SJSA1 (cell line): ENCODE data around the gene GPR160. TPM values are rescaled to one million over a fixed set of nuclear protein-coding genes. Genes with fewer than 3 reads are reported as not detected.

Experiments
- DNase-seq, 2 experiments: peaks; one replicate each; pipeline ENCODE4 v3.0.0-alpha.2; 2015 to 2020; ENCODE audit warnings: low spot score in 2 of 2, low read depth in 1 of 2
- H3K27ac ChIP-seq: fragments of 250-450 bp; sonication (Bioruptor Pico); 2 replicates; pipeline ENCODE4 v1.5.1; 2020; ENCODE audit warnings: mild to moderate bottlenecking, moderate library complexity
- H3K27me3 ChIP-seq: fragments of 250-450 bp; sonication (Bioruptor Pico); replicated peaks from 2 replicates; pipeline ENCODE4 v1.5.1; 2020; ENCODE audit warnings: mild to moderate bottlenecking, moderate library complexity
- H3K36me3 ChIP-seq: fragments of 250-450 bp; sonication (Bioruptor Pico); 2 replicates; pipeline ENCODE4 v1.5.1; 2020; ENCODE audit warnings: mild to moderate bottlenecking
- H3K4me1 ChIP-seq: fragments of 250-450 bp; sonication (Bioruptor Pico); replicated peaks from 2 replicates; pipeline ENCODE4 v1.6.1; 2021; ENCODE audit warnings: mild to moderate bottlenecking
- H3K4me3 ChIP-seq: fragments of 250-450 bp; sonication (Bioruptor Pico); 2 replicates; pipeline ENCODE4 v1.5.1; 2020; ENCODE audit warnings: mild to moderate bottlenecking
- H3K9me3 ChIP-seq: fragments of 250-450 bp; sonication (Bioruptor Pico); replicated peaks from 2 replicates; pipeline ENCODE4 v1.5.1; 2020; ENCODE audit warnings: mild to moderate bottlenecking
- total RNA-seq: library from RNA; depleted of rRNA; stranded (reverse); fragments of >200 nt; shearing (Covaris generic); gene quantifications from 2 replicates; pipeline ENCODE4 v1.2.3, GENCODE V29; 2014

The GPR160 gene
- total RNA-seq, 1 experiment from 2014 or later: 0.89 TPM

DNA sequence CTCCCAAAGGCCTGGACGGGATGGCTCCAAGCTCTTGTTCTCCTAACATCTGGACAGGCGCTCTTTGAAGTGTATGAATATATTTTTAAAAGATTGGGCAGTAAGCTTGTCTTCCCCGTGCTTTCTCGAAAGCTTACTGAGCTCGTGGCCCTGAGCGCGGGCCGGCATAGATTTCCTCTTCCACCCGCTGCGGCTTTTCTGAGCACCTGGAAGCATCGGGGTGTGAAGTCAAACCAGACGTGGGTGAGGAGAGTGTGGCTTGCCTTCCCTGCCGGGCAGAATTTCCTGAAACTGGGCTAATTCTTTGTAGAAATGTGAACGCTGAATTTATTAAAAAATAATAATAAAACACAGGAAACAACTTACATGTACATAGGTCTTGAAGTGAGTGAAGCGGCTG lies 25.9 kb downstream of the GPR160 start:
- no peaks in the 10 kb centered on the region for H3K9me3 ChIP-seq
- no peaks in the 10 kb centered on the region for H3K36me3 ChIP-seq
- H3K27me3 ChIP-seq: no peaks in the 10 kb centered on the region
- H3K4me3 ChIP-seq: no peak overlapping the region
- no peak overlapping the region for H3K27ac ChIP-seq
- H3K4me1 ChIP-seq: no peaks in the 10 kb centered on the region
- no peak for DNase-seq

DNA sequence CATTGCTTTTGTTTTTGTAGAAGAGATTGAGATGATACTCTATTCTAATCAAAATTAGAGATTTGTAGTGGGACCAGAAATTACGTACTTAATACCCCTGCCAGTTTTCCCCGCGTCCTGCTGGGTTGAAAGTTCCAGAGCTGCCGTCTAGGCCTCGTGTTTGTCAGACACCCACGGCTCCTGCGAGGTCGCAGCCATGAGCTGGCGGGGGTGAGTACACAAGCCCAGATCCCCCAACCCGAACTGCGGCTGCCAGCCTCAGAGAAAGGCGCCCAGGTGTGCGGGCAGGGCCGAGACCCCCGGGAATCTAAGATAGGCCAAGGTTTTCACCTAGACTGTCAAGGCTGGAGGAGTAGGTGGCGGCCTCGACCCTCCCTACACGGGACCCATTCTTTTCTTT lies 26.3 kb downstream of the GPR160 start:
- Histone ChIP-seq H3K27me3 (no peaks in the 10 kb centered on the region), H3K4me3 (no peak overlapping the region), H3K4me1 (no peaks in the 10 kb centered on the region), H3K27ac (no peak overlapping the region), H3K36me3 (no peaks in the 10 kb centered on the region), H3K9me3 (no peaks in the 10 kb centered on the region)
- no peak for DNase-seq

DNA sequence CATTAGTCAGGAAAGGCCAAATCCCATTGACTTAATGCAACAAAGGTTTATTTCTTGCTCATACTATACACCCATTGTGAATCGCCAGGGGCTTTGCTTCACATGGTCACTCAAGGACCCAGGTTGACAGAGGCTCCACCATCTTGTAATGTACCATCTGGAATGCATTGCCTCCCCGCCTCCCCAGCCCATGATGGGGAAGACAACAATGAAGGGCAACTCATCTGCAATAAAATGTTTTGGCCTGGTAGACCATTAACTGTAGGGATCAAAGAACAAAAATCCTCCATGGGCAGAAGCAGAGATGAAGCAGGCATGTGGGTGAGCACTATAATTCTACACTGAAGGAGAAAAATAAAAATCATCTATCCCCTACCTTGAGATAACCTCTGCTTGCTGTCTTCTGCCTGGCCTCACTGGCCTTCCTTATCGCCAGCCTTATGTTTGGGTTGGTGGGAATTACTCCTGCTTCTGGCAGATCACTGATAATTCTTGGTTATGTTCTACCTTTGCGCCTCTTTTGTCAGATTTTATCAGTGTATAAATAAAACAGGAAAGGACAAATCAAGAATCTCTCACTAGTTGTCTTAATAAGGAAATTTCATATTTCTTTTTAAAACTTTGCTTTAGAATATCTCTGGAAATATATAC lies 37.8 kb downstream of the GPR160 start:
- DNase-seq: no peak
- H3K27ac ChIP-seq: no peak overlapping the region
- no peaks in the 10 kb centered on the region for H3K27me3 ChIP-seq
- H3K9me3 ChIP-seq: no peaks in the 10 kb centered on the region
- no peaks in the 10 kb centered on the region for H3K4me1 ChIP-seq
- H3K36me3 ChIP-seq: no peaks in the 10 kb centered on the region
- H3K4me3 ChIP-seq: no peak overlapping the region

DNA sequence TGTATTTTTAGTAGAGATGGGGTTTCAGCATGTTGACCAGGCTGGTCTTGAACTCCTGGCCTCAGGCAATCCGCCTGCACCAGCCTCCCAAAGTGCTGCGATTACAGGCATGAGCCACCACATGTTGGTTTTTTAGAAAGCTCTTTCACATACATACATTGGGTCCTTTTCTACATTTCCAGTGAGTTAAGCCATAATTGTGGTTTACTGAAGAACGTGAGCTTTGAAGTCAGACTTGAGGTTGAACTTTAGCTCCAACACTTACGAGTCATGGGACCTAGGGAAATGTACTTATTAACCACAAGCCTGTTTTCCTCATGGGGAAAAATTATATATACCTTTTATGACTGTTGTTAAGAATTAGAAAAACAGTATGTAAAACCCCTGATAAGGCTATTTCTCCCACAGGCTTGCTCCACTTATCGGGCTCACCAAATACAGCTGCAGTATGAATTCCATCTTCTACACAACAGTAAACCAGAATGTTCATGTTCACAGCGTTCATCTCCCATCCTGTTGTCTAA lies 39.0 kb downstream of the GPR160 start:
- Histone ChIP-seq H3K27me3 (no peaks in the 10 kb centered on the region), H3K36me3 (no peaks in the 10 kb centered on the region), H3K27ac (no peak overlapping the region), H3K9me3 (no peaks in the 10 kb centered on the region), H3K4me3 (no peak overlapping the region), H3K4me1 (no peaks in the 10 kb centered on the region)
- DNase-seq: no peak

DNA sequence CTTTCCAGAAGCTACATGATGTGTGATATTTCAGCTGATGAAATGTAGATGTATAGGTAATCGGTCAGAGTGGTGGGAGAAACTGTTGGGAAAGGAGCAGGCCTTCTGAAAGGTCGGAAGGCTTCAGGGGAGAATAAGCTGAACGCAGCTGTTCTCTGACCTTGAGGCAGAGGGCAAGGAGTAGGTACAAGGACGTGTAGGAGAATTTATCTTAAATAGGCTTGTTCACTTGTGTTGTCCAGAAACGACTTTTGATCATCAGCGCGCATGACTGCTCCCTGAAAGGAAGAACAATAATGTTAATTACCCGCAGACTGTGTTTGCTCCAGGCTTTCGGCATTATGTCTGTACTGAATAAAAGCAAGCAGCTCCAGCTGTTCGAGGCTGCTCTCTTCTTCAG lies 39.6 kb downstream of the GPR160 start:
- H3K9me3 ChIP-seq: no peaks in the 10 kb centered on the region
- H3K36me3 ChIP-seq: no peaks in the 10 kb centered on the region
- no peaks in the 10 kb centered on the region for H3K27me3 ChIP-seq
- no peak overlapping the region for H3K27ac ChIP-seq
- H3K4me1 ChIP-seq: no peaks in the 10 kb centered on the region
- no peak for DNase-seq
- H3K4me3 ChIP-seq: no peak overlapping the region

DNA sequence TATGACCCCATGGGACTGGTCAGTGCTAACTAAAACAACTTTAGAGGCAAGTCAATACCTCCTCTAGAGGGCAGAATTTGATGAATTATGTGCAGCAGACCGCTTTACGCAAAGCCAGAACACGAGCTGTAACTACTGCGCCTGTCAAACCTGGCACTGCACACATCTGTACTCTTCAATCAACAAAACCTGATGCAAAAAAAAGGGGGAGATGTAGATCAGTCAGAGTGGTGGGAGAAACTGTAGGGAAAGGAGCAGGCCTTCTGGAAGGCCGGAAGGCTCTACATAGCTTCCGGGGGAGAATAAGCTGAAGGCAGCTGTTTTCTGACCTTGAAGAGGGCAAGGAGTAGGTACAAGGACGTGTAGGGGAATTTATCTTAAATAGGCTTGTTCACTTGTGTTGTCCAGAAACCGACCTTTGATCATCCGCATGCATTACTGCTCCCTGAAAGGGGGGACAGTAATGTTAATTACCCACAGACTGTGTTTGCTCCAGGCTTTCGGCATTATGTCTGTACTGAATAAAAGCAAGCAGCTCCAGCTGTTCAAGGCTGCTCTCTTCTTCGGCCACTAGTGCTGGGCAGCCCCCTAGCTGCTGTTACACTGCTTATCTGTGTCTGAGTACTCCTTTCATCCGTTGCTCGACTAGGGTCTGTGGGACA lies 41.0 kb downstream of the GPR160 start:
- no peak for DNase-seq
- H3K4me1 ChIP-seq: no peaks in the 10 kb centered on the region
- no peaks in the 10 kb centered on the region for H3K9me3 ChIP-seq
- H3K27ac ChIP-seq: no peak overlapping the region
- no peaks in the 10 kb centered on the region for H3K27me3 ChIP-seq
- H3K4me3 ChIP-seq: no peak overlapping the region
- H3K36me3 ChIP-seq: no peaks in the 10 kb centered on the region

DNA sequence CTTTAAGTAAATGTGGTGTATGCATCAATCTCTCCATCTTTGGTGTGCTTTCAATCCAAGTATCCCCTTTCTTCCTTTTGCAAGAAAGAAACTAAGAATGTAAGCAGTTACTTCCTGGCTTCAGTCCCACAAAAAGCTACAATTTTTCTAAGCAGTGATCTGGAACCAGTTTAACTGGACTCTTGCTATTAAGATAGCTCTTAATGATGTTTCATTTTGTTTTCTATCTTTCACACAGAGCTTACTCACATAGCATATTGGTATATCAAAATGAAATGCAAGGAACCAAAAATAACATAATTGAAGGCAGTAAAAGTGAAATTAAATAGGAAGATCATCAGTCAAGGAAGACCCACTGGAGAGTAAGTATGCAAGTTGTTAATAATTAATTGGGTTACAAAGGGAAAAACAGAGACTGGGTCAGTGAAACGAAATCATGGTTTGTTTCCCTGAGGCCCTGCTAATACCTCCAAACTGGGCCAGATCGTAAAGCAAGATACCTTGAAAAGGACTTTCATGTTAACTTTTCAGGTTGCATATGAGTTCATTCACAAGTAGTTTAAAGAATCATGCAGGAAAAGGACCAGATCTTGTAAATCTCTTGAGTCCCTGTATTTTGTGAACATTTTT lies 41.9 kb downstream of the GPR160 start:
- no peak overlapping the region for H3K27ac ChIP-seq
- no peaks in the 10 kb centered on the region for H3K9me3 ChIP-seq
- no peaks in the 10 kb centered on the region for H3K27me3 ChIP-seq
- H3K4me1 ChIP-seq: no peaks in the 10 kb centered on the region
- H3K36me3 ChIP-seq: no peaks in the 10 kb centered on the region
- no peak overlapping the region for H3K4me3 ChIP-seq
- no peak for DNase-seq

DNA sequence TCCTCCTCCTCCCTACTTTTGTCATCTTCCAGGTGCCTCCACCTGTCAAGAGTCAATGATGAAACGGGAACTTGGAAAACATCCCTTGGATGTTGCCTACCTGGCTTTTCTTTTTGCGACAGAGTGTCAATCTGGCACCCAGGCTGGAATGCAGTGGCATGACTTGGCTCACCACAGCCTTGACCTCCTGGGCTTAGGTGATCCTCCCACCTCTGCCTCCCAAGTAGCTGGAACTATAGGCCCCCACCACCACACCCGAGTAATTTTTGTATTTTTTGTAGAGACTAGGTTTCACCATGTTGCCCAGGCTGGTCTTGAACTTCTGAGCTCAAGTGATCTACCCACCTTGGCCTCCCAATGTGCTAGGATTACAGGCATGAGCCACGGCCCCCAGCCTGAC lies 42.8 kb downstream of the GPR160 start:
- no peak overlapping the region for H3K27ac ChIP-seq
- no peak overlapping the region for H3K4me3 ChIP-seq
- H3K27me3 ChIP-seq: no peaks in the 10 kb centered on the region
- H3K36me3 ChIP-seq: peaks cover 1% of the 10 kb centered on the region
- no peak for DNase-seq
- H3K4me1 ChIP-seq: no peaks in the 10 kb centered on the region
- H3K9me3 ChIP-seq: no peaks in the 10 kb centered on the region

DNA sequence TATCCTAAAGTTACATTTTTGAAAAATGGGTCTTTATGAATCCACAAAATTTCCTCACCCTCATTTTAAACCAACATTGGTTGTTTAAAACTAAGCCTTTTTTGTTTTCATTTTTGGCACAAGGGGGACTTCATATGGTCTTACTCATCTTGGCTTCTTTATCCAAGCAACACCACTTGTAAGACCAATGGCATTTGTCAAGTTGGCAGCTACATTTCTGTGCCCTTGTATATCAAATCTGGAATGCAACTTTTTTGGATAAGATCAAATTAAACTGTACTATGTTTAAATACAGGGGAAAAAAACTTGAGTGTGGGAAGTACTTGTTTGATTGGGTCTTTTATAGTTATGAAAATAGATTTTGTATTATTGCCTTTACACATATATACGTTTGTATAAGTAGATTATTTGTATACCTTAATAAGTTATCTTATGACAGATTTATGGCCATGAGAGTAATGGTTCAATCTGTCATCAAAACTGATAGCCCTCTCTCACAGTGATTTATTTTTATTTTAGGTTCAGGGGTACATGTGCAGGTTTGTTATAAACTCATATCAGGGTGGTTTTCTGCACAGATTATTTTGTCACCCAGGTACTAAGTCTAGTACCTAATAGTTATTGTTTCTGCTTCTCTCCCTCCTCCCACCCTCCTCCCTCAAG lies 43.4 kb downstream of the GPR160 start:
- Histone ChIP-seq H3K36me3 (peaks cover 7% of the 10 kb centered on the region), H3K4me1 (no peaks in the 10 kb centered on the region), H3K27me3 (no peaks in the 10 kb centered on the region), H3K4me3 (no peak overlapping the region), H3K9me3 (no peaks in the 10 kb centered on the region), H3K27ac (no peak overlapping the region)
- DNase-seq: no peak

DNA sequence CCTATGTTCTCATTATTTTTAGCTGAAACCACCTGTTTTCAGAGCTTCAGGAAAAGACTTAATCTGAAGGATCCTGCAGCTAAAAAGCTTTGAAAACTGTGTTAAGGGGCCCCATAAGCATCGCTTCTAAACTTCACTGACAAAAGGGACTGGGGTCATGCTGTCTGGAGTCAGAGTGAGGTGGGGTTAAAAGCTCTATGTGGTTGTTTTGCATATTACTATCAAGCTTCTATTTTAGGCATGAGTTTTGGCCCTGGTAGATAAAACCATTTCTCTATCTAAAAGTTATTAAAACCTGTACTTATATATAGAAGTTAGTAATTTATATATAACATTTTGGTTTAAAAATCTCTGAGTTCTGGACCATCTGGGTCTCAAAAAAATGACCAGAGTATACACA lies 45.5 kb downstream of the GPR160 start:
- no peak for DNase-seq
- H3K27ac ChIP-seq: no peak overlapping the region
- no peaks in the 10 kb centered on the region for H3K27me3 ChIP-seq
- H3K9me3 ChIP-seq: no peaks in the 10 kb centered on the region
- no peaks in the 10 kb centered on the region for H3K4me1 ChIP-seq
- H3K4me3 ChIP-seq: no peak overlapping the region
- H3K36me3 ChIP-seq: peaks cover 14% of the 10 kb centered on the region

DNA sequence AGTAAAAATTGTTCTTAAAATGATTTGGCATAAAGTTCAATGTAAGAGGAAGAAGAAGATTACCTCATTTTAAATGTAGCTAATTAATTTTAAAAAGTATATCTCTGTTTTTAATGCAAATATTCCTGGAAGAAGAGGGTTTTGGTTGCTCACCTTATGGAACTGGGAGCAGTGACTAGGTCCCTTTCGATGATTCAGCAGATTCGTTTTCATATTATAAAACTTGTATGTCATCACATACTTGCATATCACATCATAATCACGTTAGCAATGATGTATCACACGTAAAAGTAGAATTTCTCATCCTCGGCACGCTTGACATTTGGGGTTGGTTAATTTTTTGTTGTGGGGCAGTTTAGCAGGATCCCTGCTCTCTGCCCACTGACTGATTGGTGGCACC lies 47.6 kb downstream of the GPR160 start:
- no peaks in the 10 kb centered on the region for H3K4me1 ChIP-seq
- H3K36me3 ChIP-seq: peaks cover 20% of the 10 kb centered on the region
- H3K9me3 ChIP-seq: no peaks in the 10 kb centered on the region
- H3K27ac ChIP-seq: no peak overlapping the region
- H3K4me3 ChIP-seq: no peak overlapping the region
- H3K27me3 ChIP-seq: no peaks in the 10 kb centered on the region
- DNase-seq: no peak

DNA sequence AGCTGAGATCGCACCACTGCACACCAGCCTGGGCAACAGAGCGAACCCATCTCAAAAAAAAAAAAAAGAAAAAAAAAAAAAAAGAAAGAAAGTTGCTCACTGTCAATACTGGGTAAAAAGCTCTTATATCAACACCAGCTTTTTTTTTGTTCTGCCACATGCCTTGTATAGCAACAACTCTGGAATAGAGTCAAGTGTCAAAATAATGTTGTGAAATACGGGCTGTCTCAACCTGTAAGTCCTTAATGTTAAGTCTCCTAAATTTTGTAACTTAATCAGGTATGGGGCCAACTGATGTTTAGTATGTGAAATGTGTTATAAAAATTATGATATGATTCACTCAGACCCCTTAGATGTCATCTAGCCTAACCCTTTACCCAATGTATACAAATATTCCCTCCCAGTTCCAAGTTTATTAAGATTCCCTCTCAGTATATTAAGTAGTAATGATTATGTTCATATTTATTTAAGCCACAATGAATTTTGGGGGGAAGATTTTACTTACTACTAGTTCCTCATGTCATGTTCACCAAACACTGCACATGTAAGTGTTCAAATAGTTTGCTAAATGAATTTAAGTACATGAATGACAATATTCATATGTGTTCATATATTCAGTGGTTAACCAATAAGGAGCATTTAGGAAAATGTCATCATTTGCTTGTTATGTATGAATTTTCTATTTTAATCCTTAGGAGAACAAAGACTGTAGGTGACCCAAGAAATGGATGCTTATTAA lies 52.2 kb downstream of the GPR160 start:
- no peak overlapping the region for H3K4me3 ChIP-seq
- peaks cover 57% of the 10 kb centered on the region for H3K36me3 ChIP-seq
- no peaks in the 10 kb centered on the region for H3K9me3 ChIP-seq
- H3K27ac ChIP-seq: no peak overlapping the region
- no peaks in the 10 kb centered on the region for H3K4me1 ChIP-seq
- no peaks in the 10 kb centered on the region for H3K27me3 ChIP-seq
- DNase-seq: no peak

DNA sequence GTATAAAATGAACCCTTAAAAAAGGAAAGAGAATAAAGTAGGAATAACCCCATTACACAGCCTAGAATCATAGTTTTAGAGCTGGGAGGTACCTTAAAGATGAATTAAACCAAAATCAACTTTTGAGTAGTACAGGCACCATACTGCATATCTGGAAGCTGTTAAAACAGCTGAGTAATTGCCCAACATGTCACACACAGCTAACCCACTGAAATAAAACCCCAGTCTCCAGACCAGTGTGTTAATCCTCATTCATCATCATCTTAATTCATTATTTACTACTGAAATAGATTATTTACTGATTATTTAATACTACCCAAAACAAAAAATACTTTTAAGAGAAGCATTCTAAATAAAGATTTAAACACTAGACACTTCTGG lies 52.8 kb downstream of the GPR160 start:
- Histone ChIP-seq H3K27ac (no peak overlapping the region), H3K9me3 (no peaks in the 10 kb centered on the region), H3K4me1 (no peaks in the 10 kb centered on the region), H3K27me3 (no peaks in the 10 kb centered on the region), H3K4me3 (no peak overlapping the region), H3K36me3 (peaks cover 62% of the 10 kb centered on the region)
- DNase-seq: no peak
